ENCODE data around the gene DIPK1A.

DIPK1A gene

DNA sequence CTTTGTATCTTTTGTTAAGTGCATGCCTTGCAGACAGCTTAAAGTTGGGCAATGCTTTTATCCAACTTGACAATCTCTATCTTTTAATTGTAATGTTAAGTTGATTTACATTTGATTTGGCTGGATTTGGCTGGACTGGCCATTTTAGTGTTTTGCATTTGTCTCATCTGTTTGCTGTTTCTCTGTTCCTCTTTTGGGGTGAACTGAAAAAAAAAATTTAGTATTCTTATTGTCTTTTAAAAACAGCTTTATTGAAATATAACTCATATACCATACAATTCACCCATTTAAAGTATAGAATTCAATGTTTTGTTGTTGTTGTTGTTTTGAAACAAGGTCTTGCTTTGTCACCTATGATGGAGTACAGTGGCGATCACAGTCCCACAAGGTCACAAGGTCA, 34.4 kb downstream of the DIPK1A start:
- Histone ChIP-seq H3K9me3 (ENCODE audit: insufficient read depth, low read length, severe bottlenecking) (no peaks in the 10 kb centered on the region), H4K20me1 (ENCODE audit: insufficient read depth, low read length) (no peaks in the 10 kb centered on the region), H3K79me2 (ENCODE audit: insufficient read depth, low read length) (peaks cover 51% of the 10 kb centered on the region), H3K4me3 (ENCODE audit: low read depth in 1 of 2, low read length in 2 of 2) (no peak overlapping the region), H3K4me2 (ENCODE audit: insufficient read depth, low read length) (no peak overlapping the region), H3K4me1 (ENCODE audit: insufficient read depth, low read length) (no peaks in the 10 kb centered on the region), H3K9ac (ENCODE audit: low read depth, low read length) (no peak overlapping the region), H3K36me3 (ENCODE audit: insufficient read depth, low read length) (no peaks in the 10 kb centered on the region), H3K27ac (ENCODE audit: low read length) (no peak overlapping the region), H2AFZ (ENCODE audit: low read depth, low read length) (no peak overlapping the region), H3K27me3 (ENCODE audit: insufficient read depth, low read length, poor library complexity) (no peaks in the 10 kb centered on the region)
- ATAC-seq (ENCODE audit: insufficient read depth, low read depth) (no peak), DNase-seq (no peak)
- no peak for TF ChIP-seq EZH2 (IDR thresholded peaks at IDR 0.05; ENCODE audit: borderline replicate concordance, low read depth, low read length, severe bottlenecking)
- TF ChIP-seq CTCF (IDR thresholded peaks at IDR 0.05; ENCODE audit: borderline replicate concordance, extremely low read depth, low read length, poor library complexity, severe bottlenecking) = no peak

DNA sequence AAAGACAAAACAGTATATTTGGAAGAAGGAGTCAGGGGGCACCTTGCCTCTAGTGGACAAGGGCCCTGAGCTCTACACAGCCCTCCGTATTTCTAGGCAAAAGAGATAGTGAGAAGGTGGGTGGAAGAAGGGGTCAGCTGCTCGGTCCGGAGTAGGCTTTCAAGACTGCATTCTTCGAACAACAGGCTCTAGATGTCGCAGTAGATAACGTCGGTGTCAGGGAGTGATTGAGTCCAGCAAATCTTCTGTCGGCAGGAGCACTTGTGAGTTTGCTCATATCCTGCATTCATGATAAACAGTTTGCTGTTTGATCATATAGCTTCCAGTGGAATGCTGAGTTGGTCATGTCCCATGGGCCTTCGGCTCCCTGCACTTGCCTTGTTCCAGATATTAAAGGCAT, 36.8 kb downstream of the DIPK1A start:
- no peak overlapping the region for H3K4me3 ChIP-seq (ENCODE audit: low read depth in 1 of 2, low read length in 2 of 2)
- no peak for ATAC-seq (ENCODE audit: insufficient read depth, low read depth)

DNA sequence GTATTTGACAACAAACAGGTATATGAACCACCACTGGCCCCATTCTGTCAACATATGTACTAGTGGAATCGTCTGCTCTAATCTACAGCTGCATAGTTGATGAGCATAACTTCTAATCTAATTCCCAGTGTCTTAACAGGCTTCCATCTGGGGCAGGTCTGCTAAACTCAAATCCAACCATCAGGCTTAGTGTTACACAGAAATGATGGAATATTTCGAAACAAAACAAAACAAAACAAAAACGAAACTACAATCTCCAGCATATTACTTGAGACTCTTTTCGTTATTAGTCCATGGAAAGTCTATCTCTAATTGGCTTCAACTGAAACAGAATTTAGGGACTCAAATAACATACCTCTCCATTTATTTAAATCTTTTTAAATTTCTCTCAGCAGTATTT, 37.6 kb downstream of the DIPK1A start:
- no peak overlapping the region for H3K9ac ChIP-seq (ENCODE audit: low read depth, low read length)
- peaks cover 4% of the 10 kb centered on the region; the same call in 1 of the 2 replicates for H3K36me3 ChIP-seq (ENCODE audit: insufficient read depth, low read length)
- no peaks in the 10 kb centered on the region for H3K4me1 ChIP-seq (ENCODE audit: insufficient read depth, low read length)
- peaks cover 49% of the 10 kb centered on the region for H3K79me2 ChIP-seq (ENCODE audit: insufficient read depth, low read length)
- H2AFZ ChIP-seq (ENCODE audit: low read depth, low read length) = no peak overlapping the region
- no peaks in the 10 kb centered on the region for H3K9me3 ChIP-seq (ENCODE audit: insufficient read depth, low read length, severe bottlenecking)
- no peak overlapping the region for H3K4me2 ChIP-seq (ENCODE audit: insufficient read depth, low read length)
- ATAC-seq (ENCODE audit: insufficient read depth, low read depth) = no peak
- TF ChIP-seq CTCF (IDR thresholded peaks at IDR 0.05; ENCODE audit: borderline replicate concordance, extremely low read depth, low read length, poor library complexity, severe bottlenecking) = no peak
- TF ChIP-seq EZH2 (IDR thresholded peaks at IDR 0.05; ENCODE audit: borderline replicate concordance, low read depth, low read length, severe bottlenecking) = no peak
- no peaks in the 10 kb centered on the region for H3K27me3 ChIP-seq (ENCODE audit: insufficient read depth, low read length, poor library complexity)
- no peak overlapping the region for H3K27ac ChIP-seq (ENCODE audit: low read length)
- H3K4me3 ChIP-seq (ENCODE audit: low read depth in 1 of 2, low read length in 2 of 2) = no peak overlapping the region
- DNase-seq = no peak
- H4K20me1 ChIP-seq (ENCODE audit: insufficient read depth, low read length) = no peaks in the 10 kb centered on the region

More for the DNA sequence above, 36.8 kb downstream of the DIPK1A start:
- Histone ChIP-seq H3K27ac (ENCODE audit: low read length) (no peak overlapping the region), H3K79me2 (ENCODE audit: insufficient read depth, low read length) (peaks cover 48% of the 10 kb centered on the region), H3K36me3 (ENCODE audit: insufficient read depth, low read length) (peaks cover 4% of the 10 kb centered on the region; the same call in 1 of the 2 replicates), H3K9ac (ENCODE audit: low read depth, low read length) (no peak overlapping the region), H4K20me1 (ENCODE audit: insufficient read depth, low read length) (no peaks in the 10 kb centered on the region), H3K27me3 (ENCODE audit: insufficient read depth, low read length, poor library complexity) (no peaks in the 10 kb centered on the region), H3K9me3 (ENCODE audit: insufficient read depth, low read length, severe bottlenecking) (no peaks in the 10 kb centered on the region), H3K4me2 (ENCODE audit: insufficient read depth, low read length) (no peak overlapping the region), H3K4me1 (ENCODE audit: insufficient read depth, low read length) (no peaks in the 10 kb centered on the region), H2AFZ (ENCODE audit: low read depth, low read length) (no peak overlapping the region)
- TF ChIP-seq EZH2 (IDR thresholded peaks at IDR 0.05; ENCODE audit: borderline replicate concordance, low read depth, low read length, severe bottlenecking) = no peak
- DNase-seq = no peak

DNA sequence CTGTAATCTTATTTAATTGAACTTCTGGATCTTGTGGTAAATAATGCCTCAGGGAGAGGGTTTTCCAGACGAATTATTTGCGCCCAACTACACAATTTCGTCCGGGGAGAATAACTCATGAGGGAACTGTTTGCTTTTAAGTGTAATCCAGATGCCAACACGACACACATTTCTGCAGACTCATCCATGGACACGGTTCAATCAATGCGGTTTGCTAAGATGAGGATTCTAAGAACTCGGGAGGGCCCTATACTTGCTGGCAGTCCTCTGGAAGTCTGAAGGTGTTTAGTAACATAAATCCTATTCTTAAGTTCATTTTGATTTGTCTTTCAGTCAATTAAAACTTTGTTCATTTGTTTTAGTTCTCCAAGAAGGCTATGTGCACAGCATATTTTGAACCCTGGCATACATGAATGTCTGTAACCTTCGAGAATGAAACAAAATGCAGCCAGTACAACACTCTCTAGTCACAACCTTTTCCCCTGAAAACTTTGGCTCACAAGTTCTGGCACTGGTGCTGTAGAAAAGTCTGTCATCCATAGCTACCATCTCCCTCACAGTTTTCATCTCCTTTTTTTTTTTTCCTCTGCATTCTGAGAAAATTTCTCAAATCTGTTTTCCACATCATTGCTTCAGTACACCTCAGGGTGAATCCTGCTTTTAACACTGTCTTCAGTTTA, 38.8 kb downstream of the DIPK1A start:
- Histone ChIP-seq H3K9ac (ENCODE audit: low read depth, low read length) (no peak overlapping the region), H2AFZ (ENCODE audit: low read depth, low read length) (no peak overlapping the region), H3K36me3 (ENCODE audit: insufficient read depth, low read length) (peaks cover 4% of the 10 kb centered on the region; the same call in 1 of the 2 replicates), H3K27me3 (ENCODE audit: insufficient read depth, low read length, poor library complexity) (no peaks in the 10 kb centered on the region), H3K4me1 (ENCODE audit: insufficient read depth, low read length) (no peaks in the 10 kb centered on the region), H4K20me1 (ENCODE audit: insufficient read depth, low read length) (no peaks in the 10 kb centered on the region; the same call in 1 of the 2 replicates), H3K4me2 (ENCODE audit: insufficient read depth, low read length) (no peak overlapping the region), H3K79me2 (ENCODE audit: insufficient read depth, low read length) (peaks cover 50% of the 10 kb centered on the region), H3K9me3 (ENCODE audit: insufficient read depth, low read length, severe bottlenecking) (no peaks in the 10 kb centered on the region), H3K4me3 (ENCODE audit: low read depth in 1 of 2, low read length in 2 of 2) (no peak overlapping the region), H3K27ac (ENCODE audit: low read length) (no peak overlapping the region)
- TF ChIP-seq CTCF (IDR thresholded peaks at IDR 0.05; ENCODE audit: borderline replicate concordance, extremely low read depth, low read length, poor library complexity, severe bottlenecking) = no peak
- TF ChIP-seq EZH2 (IDR thresholded peaks at IDR 0.05; ENCODE audit: borderline replicate concordance, low read depth, low read length, severe bottlenecking) = no peak
- no peak for ATAC-seq (ENCODE audit: insufficient read depth, low read depth)
- no peak for DNase-seq

Data from DND-41 (cell line).